HepG2 (cell line): ENCODE data around the gene NCBP2L. TPM values are rescaled to one million over a fixed set of nuclear protein-coding genes. Genes with fewer than 3 reads are reported as not detected.

Experiments used
- ATAC-seq: fragments of 200-7000 bp; cut with Tn5 transposase; 3 replicates; pipeline ENCODE4 v1.9.1; 2020; ENCODE audit warnings: mild to moderate bottlenecking, moderate library complexity
- Bru-seq: library from RNA; stranded (reverse); fragments of 400-500 nt; gene quantifications from one replicate; lab custom pipeline; 2021; lab: Mats Ljungman, UMichigan
- BruChase-seq, 2 experiments: library from RNA; stranded (reverse); fragments of 400-500 nt; gene quantifications; one replicate each; lab custom pipeline; 2021; lab: Mats Ljungman, UMichigan
- BruUV-seq: library from RNA; stranded (reverse); fragments of 400-500 nt; replicated peaks from 2 replicates; lab custom pipeline; 2021; lab: Mats Ljungman, UMichigan
- CTCF ChIA-PET: fragments of 300-600 bp; formaldehyde crosslinking; extraction: SDS; loops from one replicate; lab custom pipeline; 2021; ENCODE audit warnings: low total read pairs, inconsistent platforms, low intra/inter-chr PET ratio; lab: Yijun Ruan, JAX
- POLR2A ChIA-PET: fragments of 350-600 bp; sonication (Branson Sonifier 250); formaldehyde crosslinking; loops from one replicate; lab custom pipeline; 2020; ENCODE audit warnings: antibody characterized with exemption, inconsistent platforms; lab: Yijun Ruan, JAX
- DNase-seq: peaks from one replicate; pipeline ENCODE4 v3.0.0-alpha.2; 2015; ENCODE audit warnings: low spot score
- FAIRE-seq: peaks from 3 replicates; lab custom pipeline; 2011; peaks lifted over from hg19 to GRCh38; lab: Jason Lieb, UNC
- H2AFZ ChIP-seq: one replicate; pipeline ENCODE4 v1.6.1; 2011; ENCODE audit warnings: low read length, inconsistent platforms
- H3K27ac ChIP-seq: fragments of 300-600 bp; 3 replicates; pipeline ENCODE4 v1.8.0; 2011; ENCODE audit warnings: mixed run types, mild to moderate bottlenecking, mixed read lengths, low read length, inconsistent platforms; ENCODE audit not compliant: insufficient read depth; ENCODE audit errors: extremely low read length
- H3K27me3 ChIP-seq, 2 experiments: fragments of 200-600 bp in 1 of 2; 2 replicates in 1 of 2; 3 replicates in 1 of 2; pipeline versions ENCODE4 v1.6.0 to v1.8.0; 2011; ENCODE audit warnings: low read length in 2 of 2, mild to moderate bottlenecking in 2 of 2, moderate library complexity in 2 of 2, inconsistent platforms in 1 of 2; ENCODE audit not compliant: insufficient read depth in 2 of 2, control insufficient read depth in 1 of 2
- H3K36me3 ChIP-seq, 2 experiments: fragments of 200-600 bp in 1 of 2; replicated peaks in 1 of 2; 2 replicates in 1 of 2; 3 replicates in 1 of 2; pipeline versions ENCODE4 v1.5.1 to v1.8.0; 2011; ENCODE audit warnings: low read length in 2 of 2, inconsistent platforms in 1 of 2; ENCODE audit not compliant: insufficient read depth in 2 of 2, control insufficient read depth in 1 of 2
- H3K4me1 ChIP-seq: 2 replicates; pipeline ENCODE4 v1.5.1; 2012; ENCODE audit warnings: low read length, inconsistent platforms; ENCODE audit not compliant: insufficient read depth
- H3K4me2 ChIP-seq: 2 replicates; pipeline ENCODE4 v1.6.0; 2011; ENCODE audit warnings: low read depth, low read length, inconsistent platforms
- H3K4me3 ChIP-seq, 3 experiments: fragments of 200-600 bp in 1 of 3; sonication (generic), shearing (Covaris generic) in 1 of 3; replicated peaks in 1 of 3; 2 replicates each; pipeline ENCODE4 v1.5.1; 2011 to 2016; ENCODE audit warnings: low read length in 3 of 3, inconsistent platforms in 2 of 3, low read depth in 2 of 3, mild to moderate bottlenecking in 2 of 3, control low read depth in 1 of 3, mixed read lengths in 1 of 3; ENCODE audit not compliant: insufficient read depth in 1 of 3
- H3K79me2 ChIP-seq: one replicate; pipeline ENCODE4 v1.6.1; 2011; ENCODE audit warnings: low read length, inconsistent platforms; ENCODE audit not compliant: insufficient read depth
- H3K9ac ChIP-seq: 2 replicates; pipeline ENCODE4 v1.6.0; 2011; ENCODE audit warnings: mild to moderate bottlenecking, low read depth, low read length, inconsistent platforms; ENCODE audit not compliant: insufficient read depth
- H3K9me3 ChIP-seq: 2 replicates; pipeline ENCODE4 v1.5.1; 2012; ENCODE audit warnings: mild to moderate bottlenecking, low read length
- H4K20me1 ChIP-seq: 2 replicates; pipeline ENCODE4 v1.6.0; 2011; ENCODE audit warnings: inconsistent platforms, mild to moderate bottlenecking, low read length, moderate library complexity; ENCODE audit not compliant: insufficient read depth
- ARNT ChIP-seq: fragments of 450-650 bp; IDR thresholded peaks from 2 replicates; pipeline ENCODE4 v1.6.1; 2017
- CENPT ChIP-seq: sonication (generic); formaldehyde crosslinking; IDR thresholded peaks from 2 replicates; pipeline ENCODE4 v1.8.0; 2022; ENCODE audit warnings: low read depth, mild to moderate bottlenecking, moderate library complexity, missing genetic modification reagents
- DMAP1 ChIP-seq: IDR thresholded peaks from 2 replicates; pipeline ENCODE4 v1.6.1; 2016
- NFATC3 ChIP-seq: sonication (generic); formaldehyde crosslinking; IDR thresholded peaks from 2 replicates; pipeline ENCODE4 v1.5.1; 2020; ENCODE audit warnings: mild to moderate bottlenecking, missing genetic modification reagents
- SIN3A ChIP-seq: IDR thresholded peaks from 2 replicates; pipeline ENCODE4 v1.6.1; 2011; ENCODE audit warnings: low read depth, mild to moderate bottlenecking, control low read depth, low read length, borderline replicate concordance
- SMAD9 ChIP-seq: sonication (generic); formaldehyde crosslinking; IDR thresholded peaks from 2 replicates; pipeline ENCODE4 v1.5.1; 2020; ENCODE audit warnings: mild to moderate bottlenecking, missing genetic modification reagents
- ZNF878 ChIP-seq: sonication (generic); formaldehyde crosslinking; IDR thresholded peaks from 2 replicates; pipeline ENCODE4 v1.8.1; 2023; ENCODE audit warnings: mild to moderate bottlenecking, missing genetic modification reagents, moderate library complexity
- ZNF891 ChIP-seq: sonication (generic); formaldehyde crosslinking; IDR thresholded peaks from 2 replicates; pipeline ENCODE4 v1.5.0; 2020; ENCODE audit warnings: mild to moderate bottlenecking, missing genetic modification reagents
- WGBS: methylation state at CpG from one replicate; pipeline ENCODE4 v1.1.6; 2017; ENCODE audit warnings: low lambda C conversion rate; 5-methylcytosine and 5-hydroxymethylcytosine counted together
- in situ Hi-C: cut with HindIII; loops from 2 replicates; pipeline ENCODE4 v1.10.0; 2017; ENCODE audit warnings: low pct_unique_long_range_greater_than_20kb; ENCODE audit not compliant: extremely low pct_ligation_motif_present
- intact Hi-C: fragments of 100-400 bp; cut with micrococcal nuclease; formaldehyde crosslinking; loops from one replicate; pipeline ENCODE4 v1.10.0; 2022; ENCODE audit not compliant: unreplicated experiment
- long read RNA-seq, 2 experiments: library from RNA in 1 of 2; library from polyadenylated mRNA in 1 of 2; stranded (forward) in 1 of 2; unstranded in 1 of 2; transcript quantifications; one replicate each; pipeline ENCODE4 v2.0.0, GENCODE V29; 2019 to 2022
- polyA minus RNA-seq, 3 experiments: library from RNA; depleted of rRNA, polyadenylated mRNA; stranded (reverse); fragments of >200 nt; gene quantifications; 2 replicates each; pipeline ENCODE4 v1.2.3, GENCODE V29; 2011; ENCODE audit warnings: low replicate concordance in 1 of 3
- polyA plus RNA-seq, 8 experiments: library from polyadenylated mRNA; depleted of rRNA in 3 of 8; stranded (reverse) in 7 of 8; unstranded in 1 of 8; fragments of >200 nt; fragmentation: Illumina TruSeq in 4 of 8; extraction: Trizol in 4 of 8; gene quantifications; 2 replicates each; pipeline versions ENCODE4 v1.2.1 to v1.2.3, GENCODE V29; 2011 to 2016; ENCODE audit warnings: low read depth in 4 of 8, missing spikeins in 1 of 8, mixed read lengths in 1 of 8; ENCODE audit not compliant: insufficient read depth in 1 of 8
- total RNA-seq, 5 experiments: library from RNA; depleted of rRNA; stranded (reverse); fragments of >200 nt; fragmentation: Illumina TruSeq; extraction: Trizol; gene quantifications; 2 replicates each; pipeline ENCODE4 v1.2.3, GENCODE V29; 2016; ENCODE audit warnings: low read depth in 1 of 5

Gene NCBP2L
- total RNA-seq (2016; rRNA removed; fragmentation: Illumina TruSeq; extraction: Trizol) (not detected in 2 replicates), polyA plus RNA-seq (2011; rRNA removed) (not detected in 2 replicates), polyA minus RNA-seq (2011; rRNA and poly(A)+ RNA removed; ENCODE audit: low replicate concordance) (not detected in 2 replicates), Bru-seq, nascent RNA (not detected), BruChase-seq, experiment 1, labeled RNA remaining after a 6-hour chase (not detected), BruChase-seq, experiment 2, labeled RNA remaining after a 2-hour chase (not detected)
- not detected in 2 replicates for total RNA-seq (2016; cell fraction: cytosol; rRNA removed; fragmentation: Illumina TruSeq; extraction: Trizol; ENCODE audit: low read depth)
- not detected in 2 replicates for total RNA-seq (2016; cell fraction: insoluble cytoplasmic fraction; rRNA removed; fragmentation: Illumina TruSeq; extraction: Trizol)
- total RNA-seq (2016; cell fraction: membrane; rRNA removed; fragmentation: Illumina TruSeq; extraction: Trizol): not detected in 2 replicates
- total RNA-seq (2016; cell fraction: nucleus; rRNA removed; fragmentation: Illumina TruSeq; extraction: Trizol): not detected in 2 replicates
- polyA plus RNA-seq (2011; cell fraction: cytosol; rRNA removed): not detected in 2 replicates
- not detected in 2 replicates for polyA plus RNA-seq (2011; cell fraction: nucleus; rRNA removed)
- polyA plus RNA-seq (2012): not detected in 2 replicates
- polyA plus RNA-seq (2016; cell fraction: cytosol; fragmentation: Illumina TruSeq; extraction: Trizol; ENCODE audit: low read depth): not detected in 2 replicates
- not detected in 2 replicates for polyA plus RNA-seq (2016; cell fraction: insoluble cytoplasmic fraction; fragmentation: Illumina TruSeq; extraction: Trizol; ENCODE audit: low read depth)
- polyA plus RNA-seq (2016; cell fraction: membrane; fragmentation: Illumina TruSeq; extraction: Trizol; ENCODE audit: low read depth): not detected in 2 replicates
- not detected in 2 replicates for polyA plus RNA-seq (2016; cell fraction: nucleus; fragmentation: Illumina TruSeq; extraction: Trizol; ENCODE audit: insufficient read depth, low read depth)
- not detected in 2 replicates for polyA minus RNA-seq (2011; cell fraction: cytosol; rRNA and poly(A)+ RNA removed)
- polyA minus RNA-seq (2011; cell fraction: nucleus; rRNA and poly(A)+ RNA removed): not detected in 2 replicates
- long read RNA-seq, experiment 1: 0 reads
- long read RNA-seq, experiment 2: 0 reads

DNA sequence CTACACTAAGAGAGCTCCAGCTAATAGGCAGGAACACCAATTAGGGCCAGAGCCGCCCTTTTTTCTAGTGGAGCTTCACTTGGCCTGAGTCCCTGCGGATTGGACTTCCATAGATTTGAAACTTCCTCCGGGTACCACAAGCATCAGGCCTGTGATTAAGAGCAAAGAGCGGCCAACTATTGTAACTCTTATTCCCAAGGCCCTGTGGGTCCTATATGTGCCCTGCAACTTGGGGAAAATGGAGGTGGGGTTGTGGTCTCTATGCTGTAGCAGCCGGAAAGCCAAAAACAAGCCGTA, at the start of gene NCBP2L:
Gene NCBP2L (plus strand): TSS at position 198 of the 297 bp plus-strand sequence. CDS start 16,488 bp downstream, outside the sequence.
- ATAC-seq (no peak), FAIRE-seq (no peak), DNase-seq (no peak)
- Histone ChIP-seq H3K4me3 (no peak within 1 kb of the TSS), H3K9ac (no peak within 1 kb of the TSS), H4K20me1 (no peaks in the 10 kb centered on the region), H3K4me1 (0 out of 2 replicates have a peak, but pooled peaks cover 6% of the 10 kb centered on the region), H3K79me2 (no peaks in the 10 kb centered on the region), H2AFZ (no peak within 1 kb of the TSS), H3K36me3 (no peaks in the 10 kb centered on the region), H3K27ac (no peak within 1 kb of the TSS), H3K4me2 (no peak within 1 kb of the TSS), H3K27me3 (peaks cover 6 to 29% of the 10 kb centered on the region in 2 experiments), H3K9me3 (no peaks in the 10 kb centered on the region)
- in situ Hi-C loops (loop anchor here (5.0 kb wide), 1 partner anchor 115 kb away; no protein-coding TSS in a partner anchor), intact Hi-C loops (loop anchor here (1.0 kb wide), 1 partner anchor 118 kb away; no protein-coding TSS in a partner anchor)
- no peak for TF ChIP-seq ZNF891 (CRISPR knock-in tag)
- no peak for TF ChIP-seq CENPT (CRISPR knock-in tag)
- TF ChIP-seq SIN3A: no peak
- no peak for TF ChIP-seq ARNT
- TF ChIP-seq SMAD9 (CRISPR knock-in tag): no peak
- TF ChIP-seq ZNF878: no peak
- no peak for TF ChIP-seq DMAP1 (CRISPR knock-in tag)
- no peak for TF ChIP-seq NFATC3 (CRISPR knock-in tag)
- no CpG with 5 or more reads among the region's 6 CpGs for WGBS
- BruUV-seq: no TSS peak
- POLR2A ChIA-PET: no interaction called here
- CTCF ChIA-PET: interaction anchor here (1.6 kb wide), 1 partner anchor 118 kb away, joined by 8 read pairs; no protein-coding TSS in a partner anchor
